NCI-H2029 (cell line): ENCODE data around the gene MYRIP.
"Not testable (repeated sequence)": the region's sequence is repeated elsewhere in the genome, so short reads cannot be mapped to it uniquely, and the experiment has no call there.

Experiments
- DNase-seq: peaks from one replicate; lab custom pipeline; 2025; lab: John Stamatoyannopoulos, UW

Gene MYRIP

DNA sequence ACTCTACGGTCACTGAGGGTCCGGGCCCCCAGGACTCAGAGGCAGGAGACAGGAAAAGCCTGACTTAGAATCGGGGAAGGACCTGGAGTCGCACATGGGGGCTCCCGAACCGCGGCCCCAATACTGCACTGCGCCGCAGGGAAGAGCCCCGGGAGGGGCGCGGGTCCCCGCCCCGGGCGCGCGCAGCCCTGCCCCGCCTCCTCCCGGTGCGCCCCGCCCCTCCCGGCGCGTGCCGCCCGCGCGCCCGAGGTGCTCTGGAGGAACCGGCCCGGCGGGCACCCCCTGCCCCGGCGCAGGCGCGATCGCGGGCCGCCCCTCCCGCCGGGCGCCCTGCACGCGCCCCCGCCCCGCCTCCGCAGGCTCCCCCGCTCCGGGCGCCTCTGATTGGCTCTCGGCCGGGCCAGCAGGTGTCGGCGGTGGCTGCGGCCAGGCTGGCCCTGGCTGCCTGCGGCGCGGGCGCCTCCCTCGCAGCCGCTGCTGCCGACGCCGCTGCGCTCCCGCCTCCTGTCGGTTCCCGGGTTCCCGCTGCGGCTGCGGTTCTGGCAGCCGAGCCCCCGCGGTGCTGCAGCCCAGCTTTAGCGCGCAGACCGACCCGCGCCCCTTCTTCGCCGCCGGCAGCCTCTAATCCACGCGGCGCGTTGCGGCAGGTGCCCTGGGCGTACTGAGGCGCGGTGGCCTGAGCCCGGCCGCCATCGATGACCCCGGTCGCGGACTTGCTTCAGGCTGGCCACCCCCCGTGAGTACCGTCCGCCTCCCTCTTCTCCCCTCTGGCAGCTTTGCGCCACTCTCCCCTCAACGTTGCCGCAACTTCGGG, at the start of gene MYRIP:
Gene MYRIP (plus strand): TSS at position 429 of the 814 bp plus-strand sequence. CDS start 91,208 bp downstream, outside the sequence.
- peak; percentile 85 for DNase-seq

- DNase-seq, result no peak
Observed at GRCh38 chr3:39760325-39760724, 49.1 kb upstream of the MYRIP start.

DNA sequence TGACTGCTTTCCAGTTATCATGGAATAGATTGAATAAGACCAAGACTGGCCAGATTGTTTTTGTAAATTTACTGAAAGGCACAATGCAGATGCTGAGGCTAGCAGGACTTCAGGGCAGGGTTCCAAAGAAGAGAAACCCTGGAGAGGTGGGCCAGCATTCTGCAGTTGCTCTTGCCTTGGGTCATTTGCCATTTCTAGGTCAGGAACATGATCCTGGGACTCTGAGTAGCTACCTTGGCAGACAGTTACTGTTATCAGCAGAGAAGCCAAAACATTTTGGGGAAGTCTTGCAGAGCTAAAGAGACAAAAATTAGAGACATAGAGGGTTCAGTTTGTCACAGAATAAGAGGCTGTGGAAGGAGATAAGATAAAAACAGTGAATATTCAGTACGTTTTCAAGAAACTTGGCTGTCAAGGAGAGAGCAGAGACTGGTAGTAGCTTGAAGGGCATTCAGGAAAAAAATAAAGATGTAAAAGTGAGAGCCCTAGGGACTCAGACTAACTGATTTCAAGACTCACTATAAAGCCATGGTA, 46.8 kb upstream of the MYRIP start:
- DNase-seq, result no peak

GRCh38 chr3:39763390-39763789, 46.0 kb upstream of the MYRIP start:
- no peak for DNase-seq

DNA sequence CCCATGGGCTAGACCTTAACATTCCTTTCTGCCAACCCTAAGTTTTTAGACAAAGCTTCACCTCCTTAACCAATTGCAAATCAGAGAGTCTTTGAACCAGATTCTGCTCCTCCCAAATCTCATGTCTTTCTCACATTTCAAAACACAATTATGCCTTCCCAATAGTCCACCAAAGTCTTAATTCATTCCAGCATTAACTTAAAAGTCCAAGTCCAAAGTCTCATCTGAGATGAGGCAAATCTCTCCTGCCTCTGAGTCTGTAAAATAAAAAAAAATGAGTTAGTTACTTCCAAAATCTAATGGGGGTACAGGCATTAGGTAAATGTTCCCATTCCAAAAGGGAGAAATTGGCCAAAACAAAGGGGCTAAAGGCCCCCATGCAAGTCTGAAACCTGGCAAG, 43.8 kb upstream of the MYRIP start:
- DNase-seq, result no peak

GRCh38 chr3:39766433-39766832, 43.0 kb upstream of the MYRIP start:
- DNase-seq, result no peak

GRCh38 chr3:39766909-39767308, 42.5 kb upstream of the MYRIP start:
- DNase-seq, result not testable (repeated sequence)

- not testable (repeated sequence) for DNase-seq
Observed at GRCh38 chr3:39778168-39778567, 31.2 kb upstream of the MYRIP start.

GRCh38 chr3:39779511-39780230, 29.7 kb upstream of the MYRIP start:
- DNase-seq, result no peak

- DNase-seq, result no peak
Observed at GRCh38 chr3:39780352-39780751, 29.1 kb upstream of the MYRIP start.

- DNase-seq, result no peak
Observed at GRCh38 chr3:39781025-39781424, 28.4 kb upstream of the MYRIP start.

DNA sequence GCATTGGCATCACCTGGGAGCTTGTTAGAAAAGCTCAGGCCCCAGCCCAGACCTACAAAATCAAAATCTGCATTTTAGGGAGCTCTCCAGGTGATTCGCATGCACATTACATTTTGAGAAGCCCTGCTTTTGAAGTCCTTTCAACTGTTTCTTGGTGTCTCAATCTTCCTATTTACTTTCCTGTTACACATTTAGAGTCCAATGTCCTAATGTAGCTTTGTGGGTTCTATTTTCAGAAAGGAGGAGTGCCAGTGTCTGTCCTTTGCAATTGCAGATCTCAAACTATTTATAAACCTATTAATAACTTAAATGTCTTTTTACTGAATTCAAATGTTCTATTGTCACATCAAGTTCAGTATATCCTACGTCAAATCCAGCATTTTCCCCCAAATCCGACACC, 27.8 kb upstream of the MYRIP start:
- DNase-seq, result no peak

- DNase-seq, result no peak
Observed at GRCh38 chr3:39783680-39784079, 25.7 kb upstream of the MYRIP start.

- DNase-seq, result no peak
Observed at GRCh38 chr3:39784922-39785321, 24.5 kb upstream of the MYRIP start.

DNA sequence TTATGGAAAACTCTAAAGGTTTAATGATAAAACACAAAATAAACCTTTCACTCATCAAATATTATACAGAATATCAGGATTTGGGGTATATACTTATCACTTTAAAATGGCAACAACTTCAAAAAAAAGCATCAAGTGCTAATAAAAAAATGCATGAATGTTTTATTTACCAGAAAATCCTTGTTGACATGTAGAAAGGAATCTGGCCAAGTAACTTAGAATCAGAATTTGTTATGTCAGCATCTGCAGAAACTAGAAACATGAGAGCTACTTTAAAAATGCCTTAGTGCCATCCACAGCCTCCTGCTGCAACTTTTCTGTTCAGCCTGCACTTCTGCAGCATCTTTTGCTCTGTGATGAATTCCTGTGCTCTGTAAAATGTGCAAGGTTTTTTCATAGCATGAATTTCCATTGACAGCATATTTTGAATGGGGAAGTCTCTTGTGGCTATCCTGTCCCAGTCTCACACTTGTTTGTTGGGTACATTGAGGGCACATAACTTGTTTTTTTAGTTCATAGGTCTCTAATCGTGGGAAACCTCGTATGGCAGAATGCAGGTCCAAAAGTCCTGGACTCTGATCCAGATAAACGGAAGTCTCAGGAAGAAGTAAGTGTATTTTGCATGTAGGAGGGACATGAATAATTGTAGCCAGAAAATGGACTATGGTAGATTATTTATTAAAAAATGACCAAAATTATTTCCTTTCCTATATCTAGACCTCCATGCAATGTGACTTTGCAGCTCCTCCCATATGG, 21.1 kb upstream of the MYRIP start:
- DNase-seq, result no peak

GRCh38 chr3:39791603-39792002, 17.8 kb upstream of the MYRIP start:
- DNase-seq, result no peak

GRCh38 chr3:39794880-39795279, 14.5 kb upstream of the MYRIP start:
- no peak for DNase-seq

DNA sequence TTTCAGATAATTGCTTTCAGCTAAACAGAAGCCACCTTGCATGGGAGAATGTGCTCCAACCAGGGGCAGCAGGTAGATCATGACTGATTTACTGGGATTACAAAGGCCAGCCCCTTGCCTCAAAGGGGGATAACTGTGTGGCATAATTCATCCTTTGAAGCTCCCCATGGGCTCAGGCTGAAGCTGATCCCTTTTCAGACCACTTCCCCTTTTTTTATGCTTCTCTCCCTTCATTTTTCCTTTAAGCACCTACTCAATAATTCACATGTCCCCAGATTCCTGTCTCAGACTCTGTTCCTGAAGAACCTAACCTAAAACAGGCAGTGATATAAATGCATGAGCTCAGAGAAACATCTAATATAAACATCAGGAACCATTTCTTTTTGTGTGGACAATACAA, 8.2 kb upstream of the MYRIP start:
- no peak for DNase-seq

GRCh38 chr3:39802486-39802885, 6.9 kb upstream of the MYRIP start:
- DNase-seq, result not testable (repeated sequence)

- no peak for DNase-seq
Observed at GRCh38 chr3:39803956-39804355, 5.5 kb upstream of the MYRIP start.

DNA sequence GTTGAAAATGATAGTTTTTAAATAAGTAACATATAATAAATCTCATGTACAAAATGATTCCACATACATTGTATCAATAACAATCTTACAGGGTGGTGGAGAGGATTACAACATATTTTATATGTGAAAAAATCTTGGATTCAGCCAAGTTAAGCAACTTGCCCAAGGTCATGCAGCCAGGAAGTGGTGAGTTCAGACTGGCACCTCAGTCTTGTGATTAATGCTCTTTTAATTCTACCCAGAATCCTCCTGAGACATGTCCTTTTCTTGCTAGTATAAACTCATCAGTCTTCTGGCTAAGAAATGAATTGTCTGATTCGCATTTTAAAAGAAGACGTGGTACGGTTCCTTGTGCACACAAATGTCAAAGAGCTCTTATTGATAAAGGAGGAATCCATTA, 4.5 kb upstream of the MYRIP start:
- DNase-seq, result no peak

- DNase-seq, result no peak
Observed at GRCh38 chr3:39805650-39806049, 3.8 kb upstream of the MYRIP start.
